Measurements from ENCODE around the gene GAS2L3. TPM values are rescaled to one million over a fixed set of nuclear protein-coding genes. Genes with fewer than 3 reads are reported as not detected.

The GAS2L3 gene
- 36.3 TPM for total RNA-seq

DNA sequence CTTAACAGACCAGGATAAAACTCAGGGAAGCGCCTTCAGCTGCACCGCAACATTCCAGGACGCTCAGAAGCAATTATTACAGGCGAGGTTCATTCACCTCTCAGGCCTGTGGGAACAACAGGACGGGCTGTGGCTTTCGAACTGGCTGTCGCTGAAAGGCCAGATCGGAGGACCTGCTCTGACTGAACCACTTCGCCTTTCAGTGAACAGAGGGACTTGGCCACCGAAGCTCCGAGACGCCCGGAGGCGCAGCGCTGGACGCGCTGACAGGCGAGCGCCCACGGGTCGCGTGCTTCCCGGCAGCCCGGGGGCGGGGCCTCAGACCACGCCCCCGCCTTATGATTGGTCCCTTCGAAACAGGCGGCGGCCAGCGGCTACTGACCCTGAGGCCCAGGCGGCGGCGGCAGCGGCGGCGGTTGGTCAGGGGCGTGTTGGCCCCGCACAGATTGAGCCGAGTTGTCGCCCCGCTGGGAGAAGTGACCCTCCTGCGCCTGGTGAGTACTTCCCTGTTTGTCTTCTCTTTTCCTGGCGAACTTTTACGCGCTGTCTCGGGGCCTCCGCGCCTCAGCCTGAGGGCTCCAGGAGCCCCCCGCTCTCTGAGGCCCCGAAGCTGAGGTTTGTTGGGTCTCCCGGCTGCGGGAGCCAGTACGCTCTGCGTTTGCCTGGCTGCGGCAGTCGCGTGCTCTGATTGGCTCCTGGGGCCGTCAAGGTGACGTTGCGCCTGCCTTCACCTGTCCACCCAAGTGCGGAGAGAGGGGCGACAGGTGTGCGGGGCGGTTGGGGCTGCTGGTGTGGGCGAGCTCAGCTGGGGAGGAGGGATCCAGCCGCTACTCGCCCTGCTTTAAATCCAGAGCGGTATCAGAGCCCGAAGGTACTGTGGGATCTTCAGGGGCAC, at the start of gene GAS2L3:
GAS2L3 (plus strand) TSS at position 393 of the 895 bp plus-strand sequence. CDS start 21,221 bp downstream, outside the sequence.

Other genes with a start within 250 kb of the GAS2L3 start
- 3.6 TPM for gene SLC17A8, start 216.6 kb upstream of the GAS2L3 start, total RNA-seq
- gene NR1H4, start 99.8 kb upstream of the GAS2L3 start, total RNA-seq = 0.66 TPM
- 3.1 TPM for gene ANO4, start 221.1 kb downstream of the GAS2L3 start, total RNA-seq

All from camera-type eye (tissue), 1 donor.